Measurements from ENCODE around the gene RNF157.

Gene RNF157

GRCh38 chr17:76240461-76241203 lies at the start of gene RNF157:
TSS of gene RNF157 (minus strand) at chr17:76240493. CDS start at chr17:76240240, 253 bp downstream.
- DNase-seq: peak; percentile 81

- DNase-seq: no peak
Measured at GRCh38 chr17:76281573-76282371, 41.5 kb upstream of the RNF157 start.

GRCh38 chr17:76280650-76281049 lies 40.4 kb upstream of the RNF157 start:
- DNase-seq: no peak

GRCh38 chr17:76279742-76280287 lies 39.5 kb upstream of the RNF157 start:
- no peak for DNase-seq

GRCh38 chr17:76278952-76279741 lies 38.9 kb upstream of the RNF157 start:
- peak; percentile 87 for DNase-seq

- no peak for DNase-seq
Measured at GRCh38 chr17:76278268-76278908, 38.1 kb upstream of the RNF157 start.

GRCh38 chr17:76277300-76278267 lies 37.3 kb upstream of the RNF157 start:
- DNase-seq: no peak

- no peak for DNase-seq
Measured at GRCh38 chr17:76276461-76277299, 36.4 kb upstream of the RNF157 start.

- DNase-seq: no peak
Measured at GRCh38 chr17:76276069-76276431, 35.8 kb upstream of the RNF157 start.

GRCh38 chr17:76275382-76276068 lies 35.2 kb upstream of the RNF157 start:
- no peak for DNase-seq

GRCh38 chr17:76274112-76274956 lies 34.0 kb upstream of the RNF157 start:
- no peak for DNase-seq

- no peak for DNase-seq
Measured at GRCh38 chr17:76273445-76274111, 33.3 kb upstream of the RNF157 start.

GRCh38 chr17:76272541-76273444 lies 32.5 kb upstream of the RNF157 start:
- no peak for DNase-seq

- no peak for DNase-seq
Measured at GRCh38 chr17:76271669-76272540, 31.6 kb upstream of the RNF157 start.

GRCh38 chr17:76270770-76271668 lies 30.7 kb upstream of the RNF157 start:
- no peak for DNase-seq
